GM21367 (cell line): Measurements from ENCODE around the gene CACNA1B.

ENCODE experiments used
- ATAC-seq: cut with Tn5 transposase; IDR thresholded peaks from one replicate; pipeline ENCODE4 v1.9.1; 2021; ENCODE audit not compliant: unreplicated experiment

CACNA1B gene

DNA sequence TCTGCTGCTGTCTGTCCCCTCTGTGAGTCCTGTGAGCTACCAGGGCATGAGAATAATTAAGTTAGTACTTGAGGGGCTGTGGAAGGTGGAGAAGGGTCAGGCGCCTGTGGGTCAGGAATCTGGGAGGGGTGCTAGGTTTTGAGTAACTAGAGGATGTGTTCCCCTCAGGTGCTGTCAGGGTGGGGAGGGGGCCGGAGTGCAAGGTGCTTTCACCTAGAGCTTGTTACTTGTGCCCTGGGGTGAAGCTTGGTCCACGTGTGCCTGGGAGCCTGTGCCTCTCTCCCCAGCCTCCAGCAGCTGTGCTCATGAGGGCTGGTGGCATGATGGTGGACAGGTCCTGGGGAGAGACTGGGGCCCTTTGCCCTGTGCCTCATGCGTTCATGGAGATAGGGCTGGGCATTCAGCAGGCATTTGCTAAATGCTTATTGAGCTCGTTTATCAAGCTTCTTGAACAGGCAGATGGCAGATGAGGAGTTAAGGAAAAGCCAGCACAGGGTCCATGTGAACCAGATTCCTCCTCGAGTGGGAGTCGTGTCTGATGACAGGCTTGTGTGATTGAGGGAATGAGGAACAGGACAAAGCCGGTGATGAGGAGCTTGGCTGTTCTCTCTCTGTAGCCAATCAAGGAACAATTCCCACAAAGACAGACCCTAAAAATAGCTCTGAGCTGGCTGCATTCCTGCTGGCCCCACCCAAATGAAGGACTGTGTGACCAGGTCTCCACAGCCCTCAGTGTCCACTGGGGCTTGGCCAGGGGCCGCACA is 40.9 kb downstream of the CACNA1B start:
- ATAC-seq: no peak

- ATAC-seq: no peak
Observed at GRCh38 chr9:137919095-137919465, 41.5 kb downstream of the CACNA1B start.

- ATAC-seq: no peak
Observed at GRCh38 chr9:137919649-137920141, 42.1 kb downstream of the CACNA1B start.

DNA sequence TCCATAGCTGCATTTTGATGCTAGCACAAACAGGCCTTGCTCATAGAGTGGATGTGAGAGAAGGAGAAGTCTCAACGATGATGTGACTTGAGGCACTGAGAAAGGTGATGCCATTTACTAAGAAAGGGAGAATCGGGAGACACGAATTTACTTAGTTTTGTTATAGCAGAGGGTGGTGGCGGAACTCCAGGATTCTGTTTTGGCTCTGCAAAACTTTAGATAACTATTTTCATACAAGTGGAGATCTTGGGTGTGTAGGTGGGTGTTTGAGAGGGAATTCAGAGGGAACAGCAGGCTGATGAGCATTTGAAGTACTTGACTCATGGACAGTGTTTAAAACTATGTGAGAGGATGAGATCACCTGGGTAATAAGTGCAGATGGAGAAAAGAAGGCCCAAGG is 43.2 kb downstream of the CACNA1B start:
- no peak for ATAC-seq

- no peak for ATAC-seq
Observed at GRCh38 chr9:137924169-137924568, 46.6 kb downstream of the CACNA1B start.

DNA sequence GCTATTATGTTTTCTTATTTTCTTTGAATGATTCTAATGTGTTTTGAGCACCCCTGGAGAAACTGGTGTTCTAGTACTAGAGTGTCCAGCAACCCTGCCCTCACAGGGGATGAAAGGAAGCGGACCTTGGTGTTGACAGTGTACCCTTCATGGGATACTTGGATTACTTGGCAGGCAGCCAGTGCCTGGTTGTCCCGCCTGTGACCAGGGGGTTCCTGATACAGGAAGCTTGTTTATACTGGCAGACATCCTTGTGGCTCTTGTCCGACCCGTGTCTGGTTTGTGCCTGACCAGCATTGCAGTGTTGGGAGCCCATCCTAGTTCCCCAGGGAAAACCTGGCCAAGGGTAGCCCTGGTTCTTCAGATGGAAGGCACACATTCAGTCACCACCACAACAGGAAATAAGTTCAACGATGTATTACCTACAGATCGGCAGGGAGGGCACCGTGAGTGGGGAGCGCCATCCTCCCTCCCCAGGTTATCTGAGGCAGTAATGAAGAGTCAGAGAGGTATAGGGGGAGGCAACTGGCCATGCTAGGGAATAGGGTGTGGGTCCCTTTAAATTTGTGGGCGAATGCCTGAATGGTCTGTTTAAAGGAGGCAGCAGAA is 47.3 kb downstream of the CACNA1B start:
- no peak for ATAC-seq

DNA sequence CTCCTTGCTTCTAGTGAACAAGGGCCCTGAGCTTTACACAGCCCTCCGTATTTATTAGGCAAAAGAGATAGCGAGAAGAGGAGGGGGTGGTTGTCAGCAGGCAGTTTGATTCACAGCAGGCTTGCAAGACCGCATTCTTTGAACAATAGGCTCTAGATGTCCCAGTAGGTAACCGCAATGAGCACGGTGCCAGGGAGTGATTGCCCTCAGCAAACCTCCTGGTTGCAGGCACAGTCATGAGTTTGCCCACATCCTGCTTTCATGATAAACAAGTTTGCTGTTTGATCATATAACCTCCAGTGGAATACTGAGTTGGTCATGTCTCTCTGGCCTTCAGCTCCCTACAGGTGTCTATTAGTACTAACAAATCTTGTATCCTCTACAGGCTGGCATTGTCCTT is 66.1 kb downstream of the CACNA1B start:
- no peak for ATAC-seq

- ATAC-seq: no peak
Observed at GRCh38 chr9:137945581-137945980, 68.0 kb downstream of the CACNA1B start.

- no peak for ATAC-seq
Observed at GRCh38 chr9:137946993-137947392, 69.4 kb downstream of the CACNA1B start.

DNA sequence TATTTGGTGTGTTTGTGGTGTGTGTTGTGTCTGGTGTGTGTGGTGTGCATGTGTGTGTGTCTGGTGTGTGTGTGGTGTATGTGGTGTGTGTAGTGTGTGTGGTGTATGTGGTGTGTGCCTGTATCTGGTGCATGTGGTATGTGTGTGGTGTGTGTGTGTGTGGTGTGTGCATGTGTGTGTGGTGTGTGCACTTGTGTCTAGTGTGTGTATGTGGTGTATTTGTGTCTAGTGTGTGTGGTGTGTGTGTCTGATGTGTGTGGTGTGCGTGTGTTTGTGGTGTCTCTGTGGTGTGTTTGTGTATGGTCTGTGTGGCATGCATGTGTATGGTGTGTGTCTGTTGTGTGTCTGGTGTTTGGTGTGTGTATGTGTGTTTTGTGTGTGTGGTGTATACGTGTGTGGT is 71.1 kb downstream of the CACNA1B start:
- no peak for ATAC-seq

DNA sequence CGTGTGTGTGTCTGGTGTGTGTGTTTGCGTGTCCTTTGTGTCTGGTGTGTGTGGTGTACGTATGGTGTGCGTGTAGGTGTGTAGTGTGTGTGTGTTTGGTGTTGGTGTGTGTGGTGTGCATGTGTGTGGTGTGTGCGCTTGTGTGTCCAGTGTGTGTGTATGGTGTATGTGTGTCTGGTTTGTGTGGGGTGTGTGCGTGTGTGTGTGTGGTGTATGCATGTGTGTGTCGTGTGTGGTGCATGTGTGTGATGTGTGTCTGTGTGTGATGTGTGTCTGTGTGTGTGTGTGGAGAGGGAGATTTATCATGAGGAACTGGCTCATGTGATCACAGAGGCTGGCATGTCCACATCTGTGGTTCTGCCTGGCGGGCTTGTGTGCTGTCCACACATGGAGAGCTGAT is 71.7 kb downstream of the CACNA1B start:
- no peak for ATAC-seq

DNA sequence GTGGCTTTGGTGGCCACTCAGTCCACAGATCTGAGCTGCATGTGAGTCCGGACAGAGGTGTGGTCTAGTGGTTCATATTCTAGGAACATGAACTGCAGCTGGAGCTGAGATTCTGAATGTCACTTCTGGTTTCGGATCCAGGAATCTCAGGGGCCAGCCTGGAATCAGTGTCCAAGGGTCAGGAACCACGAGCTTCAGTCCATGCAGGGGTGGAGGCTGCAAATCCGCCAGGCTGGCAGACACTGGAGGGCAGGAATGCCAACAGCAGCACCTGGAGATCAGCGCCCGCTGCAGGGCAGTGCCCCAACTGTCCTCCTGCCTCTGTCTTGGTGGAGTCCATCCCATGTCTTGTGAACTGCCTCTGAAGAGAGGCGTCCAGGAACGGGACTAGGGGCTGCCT is 73.5 kb downstream of the CACNA1B start:
- ATAC-seq: no peak

DNA sequence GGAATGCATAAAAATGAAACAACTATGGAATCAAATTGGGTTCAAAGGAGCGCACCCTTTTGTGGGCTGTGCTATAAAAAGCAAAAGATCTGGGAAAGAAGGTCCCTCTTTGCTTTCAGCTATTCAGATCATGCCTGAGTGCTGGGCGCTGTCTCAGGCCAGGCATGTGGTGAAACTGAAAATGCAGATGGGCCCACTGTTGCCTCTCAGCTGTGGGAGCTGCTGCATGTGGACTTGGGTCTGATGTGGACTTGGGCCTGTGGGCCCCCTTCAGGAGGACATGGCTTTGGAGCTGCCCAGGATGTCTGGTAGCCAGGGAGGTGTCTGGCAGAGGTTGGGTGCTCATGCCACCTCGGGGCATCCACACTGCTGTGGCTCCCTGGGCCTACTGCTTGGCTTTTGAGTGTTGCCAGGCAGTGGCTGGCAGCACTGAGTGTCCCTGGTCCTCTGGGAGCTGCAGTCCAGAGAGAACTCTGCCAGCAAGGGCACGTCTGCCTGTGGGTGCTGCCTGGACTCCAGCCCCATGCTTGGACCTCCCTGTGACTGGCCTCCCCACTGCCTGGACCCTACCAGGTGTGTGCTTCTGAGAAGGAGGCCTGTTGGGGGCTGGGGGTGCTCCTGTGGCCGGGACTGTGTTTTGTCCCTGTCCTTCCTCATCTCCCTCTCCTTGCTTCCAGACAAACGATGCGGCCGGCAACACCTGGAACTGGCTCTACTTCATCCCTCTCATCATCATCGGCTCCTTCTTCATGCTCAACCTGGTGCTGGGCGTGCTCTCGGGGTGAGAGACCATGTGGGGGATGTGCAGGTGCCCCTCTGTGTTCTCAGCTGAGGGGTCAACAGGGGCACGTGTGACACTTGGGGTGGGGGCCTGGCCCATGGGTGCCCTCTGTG is 74.3 kb downstream of the CACNA1B start:
- no peak for ATAC-seq

DNA sequence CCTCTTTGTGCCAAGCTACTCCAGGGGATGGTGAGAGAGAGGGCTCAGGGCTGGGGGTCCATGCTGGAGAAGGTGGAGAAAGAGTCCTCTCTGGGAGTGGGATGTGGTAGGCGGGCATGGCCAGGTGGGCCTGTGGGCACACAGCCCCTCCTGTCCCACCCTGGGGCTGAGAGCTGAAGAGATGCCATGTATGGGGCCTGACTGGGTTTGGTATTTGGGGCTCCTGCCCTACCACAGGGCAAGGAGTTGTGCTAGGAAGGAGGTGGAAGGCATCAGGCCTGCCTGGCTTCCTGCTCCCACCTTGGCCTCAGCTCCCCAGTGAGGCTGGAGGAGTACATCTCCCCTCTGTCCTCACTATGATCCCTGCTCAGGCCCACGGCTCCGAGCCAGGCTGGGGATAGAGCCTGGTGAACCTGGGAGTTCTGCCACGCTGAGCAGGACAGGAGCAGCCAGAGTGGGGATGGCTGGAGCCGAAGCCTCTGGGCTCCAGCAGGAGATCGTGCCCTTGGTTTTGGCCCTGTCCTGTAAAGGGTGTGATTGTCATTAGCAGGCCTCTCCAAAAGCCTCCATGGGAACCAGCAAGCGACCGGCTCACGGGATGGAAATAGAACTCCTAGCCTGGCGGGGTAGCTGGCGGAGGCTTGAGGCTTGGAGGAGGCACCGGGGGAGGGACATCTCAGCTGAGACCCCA is 75.5 kb downstream of the CACNA1B start:
- no peak for ATAC-seq

DNA sequence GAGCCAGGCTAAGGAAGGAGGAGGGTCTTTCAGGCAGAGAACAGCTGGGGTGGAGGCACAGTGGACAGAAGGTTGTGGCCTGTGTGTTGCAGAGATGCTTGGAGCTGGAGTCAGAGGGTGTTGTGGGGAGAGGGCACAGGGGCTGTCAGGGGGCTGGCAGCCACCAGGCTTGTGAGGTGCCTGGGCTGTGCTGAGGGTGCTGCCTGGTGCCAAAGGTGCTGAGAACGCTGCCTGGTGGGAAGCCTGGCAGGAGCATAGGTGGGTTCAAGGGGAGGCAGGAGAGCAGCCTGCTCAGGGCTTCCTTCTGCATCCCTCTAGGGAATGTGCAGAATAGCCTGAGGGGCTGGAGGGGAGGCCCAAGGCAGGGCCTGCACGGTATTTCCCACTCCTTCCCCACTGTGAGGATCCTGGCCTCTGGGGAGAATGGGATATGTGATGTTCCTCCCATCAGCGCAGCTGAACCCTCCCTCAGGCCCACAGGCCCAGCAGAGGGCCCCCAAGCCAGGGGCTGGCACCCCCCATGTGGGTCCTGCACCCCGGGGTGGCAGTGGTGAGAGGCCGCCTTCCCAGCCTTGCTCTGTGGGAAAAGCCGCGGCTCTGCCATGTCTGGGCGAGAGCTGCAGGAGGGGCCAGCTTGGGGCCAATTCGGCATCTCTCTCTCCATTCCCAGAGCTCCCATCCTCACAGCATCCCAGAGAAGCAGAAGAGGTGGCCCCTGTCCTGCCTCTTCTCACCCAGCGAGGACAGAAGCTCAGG is 76.3 kb downstream of the CACNA1B start:
- no peak for ATAC-seq

- no peak for ATAC-seq
Observed at GRCh38 chr9:137955224-137955570, 77.6 kb downstream of the CACNA1B start.

- no peak for ATAC-seq
Observed at GRCh38 chr9:137955586-137955985, 78.0 kb downstream of the CACNA1B start.

- ATAC-seq: no peak
Observed at GRCh38 chr9:137956039-137956438, 78.5 kb downstream of the CACNA1B start.

- no peak for ATAC-seq
Observed at GRCh38 chr9:137956688-137957385, 79.3 kb downstream of the CACNA1B start.
